ENCODE data around the gene MIER2.
"Not testable (repeated sequence)": the region's sequence is repeated elsewhere in the genome, so short reads cannot be mapped to it uniquely, and the experiment has no call there.

Gene MIER2

DNA sequence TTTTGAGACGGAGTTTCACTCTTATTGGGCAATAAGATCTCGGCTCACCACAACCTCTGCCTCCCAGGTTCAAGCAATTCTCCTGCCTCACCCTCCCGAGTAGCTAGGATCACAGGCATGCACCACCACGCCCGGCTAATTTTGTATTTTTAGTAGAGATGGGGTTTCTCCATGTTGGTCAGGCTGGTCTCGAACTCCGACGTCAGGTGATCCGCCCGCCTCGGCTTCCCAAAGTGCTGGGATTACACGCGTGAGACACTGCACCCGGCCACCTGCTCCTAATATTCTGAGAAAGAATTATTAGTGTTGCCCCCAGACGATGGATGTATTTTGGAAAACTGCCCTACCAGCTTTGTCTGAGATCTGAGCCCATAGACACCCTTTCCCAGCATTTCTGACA is 10.9 kb upstream of the MIER2 start:
- not testable (repeated sequence) for FAIRE-seq

GRCh38 chr19:355134-355533 is 10.5 kb upstream of the MIER2 start:
- no peak for FAIRE-seq

GRCh38 chr19:351976-352625 is 7.5 kb upstream of the MIER2 start:
- no peak for FAIRE-seq

- no peak for FAIRE-seq
Observed at GRCh38 chr19:347946-348861, 3.6 kb upstream of the MIER2 start.

- FAIRE-seq, result no peak
Observed at GRCh38 chr19:345320-345879, 804 bp upstream of the MIER2 start.

DNA sequence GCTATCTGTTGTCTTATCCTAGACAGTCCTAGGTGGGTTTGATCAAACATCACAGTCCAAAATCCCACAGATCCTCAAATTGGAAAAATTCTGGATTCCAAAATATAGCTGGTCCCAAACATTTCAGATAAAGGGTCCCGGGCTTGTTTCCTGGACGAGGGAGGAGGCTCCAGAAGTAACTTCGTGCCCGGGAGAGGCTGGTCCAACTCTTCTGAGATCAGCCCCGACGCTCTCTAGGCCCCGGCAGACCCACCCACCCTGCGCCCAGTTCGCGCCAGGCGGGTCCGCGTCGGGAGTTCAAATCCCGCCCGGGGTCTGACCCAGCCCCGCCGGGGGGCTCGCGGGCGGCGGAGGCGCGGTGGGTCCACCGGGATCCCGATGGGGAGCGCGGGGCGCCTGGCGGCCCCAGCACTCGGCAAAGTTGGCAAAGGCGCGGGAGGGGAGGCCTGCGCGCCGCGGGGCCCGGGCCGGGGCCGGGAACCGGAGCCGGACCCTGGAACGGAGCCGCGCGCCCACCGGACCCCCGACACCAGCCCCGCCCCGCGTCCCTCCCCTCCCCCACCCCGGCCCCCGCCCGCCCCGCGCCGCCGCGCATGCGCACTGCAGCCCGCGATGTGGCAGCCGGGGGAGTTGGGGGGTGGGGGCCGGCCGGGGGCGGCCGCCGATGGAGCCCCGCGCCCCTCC is 513 bp downstream of the MIER2 start:
- FAIRE-seq, result no peak

GRCh38 chr19:343451-343931 is 1.1 kb downstream of the MIER2 start:
- FAIRE-seq, result no peak

DNA sequence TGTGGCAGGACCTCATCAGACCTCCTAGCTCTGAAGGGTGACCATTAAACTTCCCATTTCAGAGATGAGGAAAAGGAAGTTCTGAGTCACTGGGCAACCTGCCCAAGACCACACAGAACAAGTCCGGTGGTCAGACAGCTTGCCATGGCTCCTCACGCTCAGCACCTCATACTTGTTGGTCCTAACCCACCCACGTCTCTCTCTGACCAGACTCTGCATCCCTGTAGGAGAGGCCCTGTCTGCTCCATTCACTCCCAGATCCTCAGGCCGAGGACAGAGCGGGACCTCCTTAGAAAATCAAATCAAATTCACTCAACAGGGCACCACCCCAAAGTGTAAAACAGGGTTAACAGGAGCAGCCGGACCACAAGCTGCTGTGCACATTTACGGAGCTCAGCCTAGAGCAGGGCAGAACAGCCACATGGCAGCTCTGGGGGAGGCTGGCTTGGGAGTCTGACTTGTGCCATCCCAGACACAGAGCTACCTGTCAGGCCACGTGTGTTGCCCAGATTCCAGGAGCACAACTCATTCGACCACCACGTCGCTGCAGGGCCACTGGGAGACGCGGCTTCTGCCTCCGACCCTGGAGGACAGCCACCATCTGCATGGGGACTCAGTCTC is 1.7 kb downstream of the MIER2 start:
- FAIRE-seq, result no peak

GRCh38 chr19:342128-342455 is 2.5 kb downstream of the MIER2 start:
- no peak for FAIRE-seq

DNA sequence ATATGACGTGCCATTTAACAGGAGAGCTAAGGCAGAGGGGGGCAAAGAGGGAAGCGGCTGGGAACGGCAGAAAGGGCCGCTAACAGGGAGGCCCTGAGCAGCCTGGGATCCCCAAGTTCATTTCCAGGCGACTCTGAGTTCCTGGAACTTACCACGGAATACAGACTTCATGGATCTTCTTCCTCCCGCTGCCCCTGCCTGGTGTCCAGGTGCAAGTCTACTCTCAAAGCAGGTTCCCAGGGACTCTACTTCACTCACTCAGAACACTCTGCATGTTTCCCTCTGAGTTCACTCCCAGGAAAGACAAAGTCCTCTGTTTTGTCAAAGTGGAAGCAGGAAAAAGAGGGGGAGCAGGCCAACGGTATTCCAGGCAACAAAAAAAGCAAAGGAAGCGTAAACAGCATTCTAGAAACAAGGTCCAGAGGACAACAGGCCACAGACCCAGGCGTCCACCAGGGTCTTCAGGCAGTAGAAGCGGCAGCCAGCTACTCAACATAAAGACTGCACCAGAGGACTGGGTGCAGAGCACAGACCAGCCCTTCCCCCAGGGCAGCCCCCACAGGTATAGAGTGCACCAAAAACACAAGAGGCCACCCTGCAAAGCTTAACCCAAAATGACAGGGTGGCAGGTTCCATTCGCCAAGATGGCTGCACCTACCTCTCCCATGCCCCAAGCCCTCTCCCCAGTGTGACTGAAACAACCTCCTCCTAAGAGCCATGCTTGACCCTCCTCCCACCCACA is 3.0 kb downstream of the MIER2 start:
- no peak for FAIRE-seq

- FAIRE-seq, result no peak
Observed at GRCh38 chr19:340620-341385, 3.8 kb downstream of the MIER2 start.

DNA sequence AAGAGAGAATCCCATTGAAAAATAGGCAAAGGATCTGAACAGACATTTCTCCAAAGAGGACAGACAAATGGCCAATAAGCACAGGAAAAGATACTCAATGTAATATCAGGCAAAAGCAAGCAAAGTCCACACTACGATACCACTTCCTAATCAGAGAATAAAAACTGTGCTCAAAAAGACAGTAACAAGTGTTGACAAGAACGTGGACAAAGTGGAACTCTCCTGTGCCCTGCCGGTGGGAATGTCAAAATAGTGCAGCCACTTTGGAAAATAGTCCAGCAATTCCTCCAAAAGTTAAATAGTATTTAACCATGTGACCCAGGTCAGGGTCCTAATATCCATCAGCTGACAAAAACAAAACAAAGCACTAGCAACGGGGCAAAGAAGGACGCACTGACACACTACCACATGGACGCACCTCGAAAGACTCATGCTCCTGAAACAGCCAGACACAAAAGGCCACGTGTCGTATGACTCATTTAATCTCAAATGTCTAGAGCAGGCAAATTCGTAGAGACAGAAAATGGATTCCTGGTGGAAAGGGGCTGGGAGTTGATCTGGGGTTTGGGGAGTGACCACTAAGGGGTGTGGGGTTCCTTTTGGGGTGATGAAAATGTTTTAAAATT is 5.2 kb downstream of the MIER2 start:
- FAIRE-seq, result no peak

- FAIRE-seq, result no peak
Observed at GRCh38 chr19:338421-338820, 6.2 kb downstream of the MIER2 start.

GRCh38 chr19:336067-336614 is 8.5 kb downstream of the MIER2 start:
- no peak for FAIRE-seq

DNA sequence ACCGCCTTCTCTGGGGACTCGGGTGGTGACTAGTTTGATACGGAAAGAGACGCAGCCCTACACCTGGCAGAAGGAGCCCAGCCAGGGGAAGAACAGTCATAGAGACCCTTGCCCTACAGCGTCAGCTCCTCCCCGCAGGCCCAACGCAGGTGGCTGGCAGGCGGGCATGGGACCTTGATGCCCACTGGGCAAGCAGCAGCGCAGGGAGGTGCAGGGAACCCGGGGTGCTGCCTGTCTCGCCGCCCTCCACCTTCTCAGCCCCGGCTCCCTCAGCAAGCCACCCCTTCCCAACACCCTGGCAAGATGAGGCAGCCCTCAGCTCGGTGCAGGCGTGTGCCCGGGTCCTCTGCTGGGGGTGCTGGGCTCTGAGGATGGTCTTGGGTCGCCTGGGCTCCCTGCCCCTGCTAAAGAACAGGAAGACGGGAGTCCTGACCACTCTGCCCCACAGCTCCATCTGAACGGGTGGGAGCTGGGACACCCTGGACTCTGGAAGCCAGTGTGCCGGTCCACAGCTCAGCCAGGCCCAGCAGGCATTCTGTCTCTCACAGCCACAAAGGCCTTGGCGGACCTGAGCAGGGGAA is 9.0 kb downstream of the MIER2 start:
- no peak for FAIRE-seq

DNA sequence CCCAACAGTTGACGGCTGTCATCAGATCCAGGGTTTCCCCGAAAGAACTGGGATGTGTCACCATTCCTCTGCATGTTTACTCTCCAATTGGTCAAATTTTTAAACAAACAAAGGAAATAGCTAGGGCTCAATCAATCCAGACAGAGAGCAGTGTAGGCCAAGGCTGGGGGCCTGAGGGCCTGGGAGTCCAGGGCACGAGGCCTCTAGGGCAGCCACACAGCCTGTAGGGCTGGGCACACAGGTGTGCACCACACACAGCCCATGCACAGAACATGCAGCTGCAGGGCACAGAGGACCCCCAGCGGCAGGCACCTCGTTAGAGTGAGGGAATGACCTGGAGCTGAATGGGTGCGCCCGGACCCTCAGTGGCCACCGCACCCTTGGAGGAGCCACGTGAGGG is 9.5 kb downstream of the MIER2 start:
- no peak for FAIRE-seq

DNA sequence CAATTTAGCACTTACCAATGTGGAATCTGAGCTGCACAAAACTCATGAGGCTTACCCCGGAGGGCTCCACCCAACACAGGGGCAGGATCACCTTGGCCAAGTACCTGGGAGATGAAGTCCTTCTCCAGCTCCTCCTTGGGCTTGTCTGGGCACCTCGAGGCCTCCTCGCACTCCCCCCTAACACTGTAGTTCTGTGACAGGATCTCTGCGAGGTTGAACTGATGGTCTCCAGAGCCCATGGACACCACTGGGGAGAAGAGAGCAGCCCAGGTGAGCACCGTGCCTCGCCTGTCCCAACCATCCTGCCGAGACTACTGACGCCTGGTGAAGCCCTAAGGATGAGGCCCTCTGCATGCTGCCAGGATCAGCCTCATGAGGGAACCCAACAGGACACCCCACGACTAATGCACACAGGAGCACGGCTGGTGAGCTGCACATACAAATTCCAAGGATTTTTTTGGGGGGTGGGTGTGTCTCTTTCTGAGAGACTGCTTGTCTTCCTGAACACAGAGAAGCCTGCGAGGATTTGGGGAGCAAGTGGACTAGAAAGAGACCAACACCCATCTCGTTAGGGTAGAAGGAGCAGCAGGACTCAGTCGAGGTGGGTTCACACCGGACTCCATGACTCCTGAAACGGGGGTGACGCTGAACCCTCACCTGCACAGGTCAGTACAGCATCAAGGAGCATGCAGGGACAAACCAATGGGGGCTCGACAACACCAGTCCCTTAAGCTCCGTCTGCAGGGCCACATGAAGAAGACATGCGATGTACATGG is 10.1 kb downstream of the MIER2 start:
- FAIRE-seq, result no peak

- FAIRE-seq, result no peak
Observed at GRCh38 chr19:330503-330902, 14.1 kb downstream of the MIER2 start.

DNA sequence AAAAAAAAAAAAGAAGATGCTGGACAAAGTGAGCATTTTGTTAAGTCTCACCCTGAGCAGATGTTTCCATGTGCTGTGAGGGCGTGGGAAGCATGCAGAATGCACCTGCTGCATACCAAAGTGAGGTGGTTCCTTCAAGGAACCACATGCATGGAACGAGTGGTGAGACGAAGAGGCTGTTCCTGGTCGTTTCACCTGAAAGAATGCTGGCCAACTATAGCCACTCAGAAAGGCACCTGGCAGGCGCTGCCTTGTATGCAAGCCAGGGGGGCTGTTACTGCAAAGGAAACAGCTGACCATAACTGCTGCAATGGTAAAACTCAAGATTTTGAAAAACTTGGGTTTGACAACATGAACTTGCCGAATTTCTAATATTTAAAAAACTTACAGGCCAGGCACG is 14.7 kb downstream of the MIER2 start:
- FAIRE-seq, result no peak
